Smooth muscle cell (in vitro differentiated cells): ENCODE data around the gene PLAGL1. TPM values are rescaled to one million over a fixed set of nuclear protein-coding genes. Genes with fewer than 3 reads are reported as not detected.

ENCODE experiments used
- DNase-seq: peaks from one replicate; lab custom pipeline; 2025; ENCODE audit not compliant: unreplicated experiment; lab: John Stamatoyannopoulos, UW
- H2AFZ ChIP-seq: fragments of 200-600 bp; sonication (generic); 2 replicates; pipeline ENCODE4 v1.6.0; 2016; ENCODE audit warnings: antibody characterized with exemption, low read depth, mild to moderate bottlenecking
- H3F3A ChIP-seq: fragments of 200-600 bp; sonication (generic); 2 replicates; pipeline ENCODE4 v1.6.0; 2017; ENCODE audit warnings: antibody characterized with exemption, low read depth
- H3K27ac ChIP-seq: fragments of 200-600 bp; sonication (generic); 2 replicates; pipeline ENCODE4 v1.5.1; 2016; ENCODE audit warnings: low read depth, mild to moderate bottlenecking
- H3K27me3 ChIP-seq: fragments of 200-600 bp; sonication (generic); 2 replicates; pipeline ENCODE4 v1.6.1; 2016; ENCODE audit warnings: low read depth, mild to moderate bottlenecking
- H3K36me3 ChIP-seq: fragments of 200-600 bp; sonication (generic); 2 replicates; pipeline ENCODE4 v1.5.1; 2016; ENCODE audit warnings: low read depth
- H3K4me1 ChIP-seq: fragments of 200-600 bp; sonication (generic); 2 replicates; pipeline ENCODE4 v1.5.1; 2016; ENCODE audit warnings: low read depth
- H3K4me2 ChIP-seq: fragments of 200-600 bp; sonication (generic); 2 replicates; pipeline ENCODE4 v1.6.0; 2016; ENCODE audit warnings: mild to moderate bottlenecking
- H3K4me3 ChIP-seq: fragments of 200-600 bp; sonication (generic); 2 replicates; pipeline ENCODE4 v1.5.1; 2016; ENCODE audit warnings: mild to moderate bottlenecking
- H3K79me2 ChIP-seq: fragments of 200-600 bp; sonication (generic); 2 replicates; pipeline ENCODE4 v1.6.0; 2016; ENCODE audit warnings: low read depth, mild to moderate bottlenecking
- H3K9ac ChIP-seq: fragments of 200-600 bp; sonication (generic); 2 replicates; pipeline ENCODE4 v1.6.0; 2016; ENCODE audit warnings: low read depth
- H3K9me3 ChIP-seq: fragments of 200-600 bp; sonication (generic); replicated peaks from 2 replicates; pipeline ENCODE4 v1.5.1; 2016; ENCODE audit warnings: low read depth
- H4K20me1 ChIP-seq: fragments of 200-600 bp; sonication (generic); 2 replicates; pipeline ENCODE4 v1.6.0; 2016; ENCODE audit warnings: low read depth
- WGBS: methylation state at CpG from one replicate; pipeline ENCODE4 v1.1.7; 2016; ENCODE audit warnings: low lambda C conversion rate; 5-methylcytosine and 5-hydroxymethylcytosine counted together
- polyA plus RNA-seq: library from polyadenylated mRNA; unstranded; fragments of >200 nt; fragmentation: Nextera tagmentation; extraction: Ambion mirVana; gene quantifications from 2 replicates; pipeline ENCODE4 v1.2.1, GENCODE V29; 2016
- total RNA-seq: library from RNA; depleted of rRNA; stranded (reverse); fragments of >200 nt; gene quantifications from 2 replicates; pipeline ENCODE4 v1.2.3, GENCODE V29; 2014
- TF ChIP-seq, protein P1 (sequence below): fragments of 200-600 bp; sonication (generic); IDR thresholded peaks from 2 replicates; pipeline ENCODE4 v1.5.1; 2017; ENCODE audit warnings: borderline replicate concordance, mild to moderate bottlenecking, antibody characterized with exemption; ENCODE audit not compliant: insufficient read depth, poor library complexity, severe bottlenecking

Gene PLAGL1
- total and polyA plus RNA-seq, 2 experiments from 2014 or later = 99.7 to 130 TPM

DNA sequence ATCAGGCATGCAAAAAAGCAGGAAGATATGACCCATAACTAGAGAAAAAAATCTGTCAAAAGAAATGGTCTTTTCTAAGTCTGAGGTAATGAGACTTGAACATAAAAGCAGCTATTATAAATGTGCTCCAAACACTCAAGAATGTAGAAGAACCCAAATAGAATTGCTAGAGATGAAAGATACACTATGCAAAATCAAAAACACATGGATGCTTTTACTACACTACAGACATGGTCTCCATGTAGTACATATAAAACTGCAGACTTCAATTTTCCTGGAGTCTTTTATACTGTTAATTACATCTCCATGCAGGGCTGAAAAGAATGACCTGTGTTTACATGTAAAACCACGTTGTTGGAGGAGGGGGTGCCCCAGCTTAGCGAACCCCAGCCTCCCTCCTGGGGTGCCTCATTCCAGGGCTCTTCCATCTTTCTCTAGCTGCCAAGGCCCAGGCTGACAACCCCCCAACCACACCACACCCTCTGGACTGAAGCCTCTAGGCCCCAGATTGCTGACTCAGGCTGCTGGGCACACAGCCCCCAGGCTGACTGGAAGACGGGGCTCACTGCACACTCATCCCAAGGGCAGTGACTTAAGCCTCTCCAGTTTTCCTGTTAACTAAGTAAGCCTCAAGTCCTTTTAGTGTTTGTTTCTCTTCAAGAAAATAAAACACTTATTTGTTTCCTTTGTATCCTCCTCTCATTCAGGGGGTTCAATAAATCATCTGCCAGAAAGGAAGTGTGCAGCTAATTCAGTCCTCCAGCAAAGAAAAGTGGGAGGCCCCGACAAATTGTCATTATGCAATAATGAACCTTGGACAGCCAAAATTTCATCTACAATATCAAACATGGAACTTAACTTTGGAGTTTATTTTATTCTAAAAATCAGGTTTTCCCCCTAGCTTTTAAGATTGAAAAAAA, 26.0 kb upstream of the PLAGL1 start:
- no peaks in the 10 kb centered on the region for H3K9me3 ChIP-seq
- H3K4me2 ChIP-seq = no peak overlapping the region
- no peak overlapping the region for H3K4me3 ChIP-seq
- no peaks in the 10 kb centered on the region for H3K27me3 ChIP-seq
- no peak overlapping the region for H3K27ac ChIP-seq
- H3K9ac ChIP-seq = no peak overlapping the region
- H4K20me1 ChIP-seq = no peaks in the 10 kb centered on the region
- H3K36me3 ChIP-seq = no peaks in the 10 kb centered on the region
- no peak overlapping the region for H2AFZ ChIP-seq
- H3K4me1 ChIP-seq = no peaks in the 10 kb centered on the region
- H3K79me2 ChIP-seq = no peaks in the 10 kb centered on the region
- 59% methylated on average over 4 of the region's 4 CpGs for WGBS
- TF ChIP-seq, protein P1, sequence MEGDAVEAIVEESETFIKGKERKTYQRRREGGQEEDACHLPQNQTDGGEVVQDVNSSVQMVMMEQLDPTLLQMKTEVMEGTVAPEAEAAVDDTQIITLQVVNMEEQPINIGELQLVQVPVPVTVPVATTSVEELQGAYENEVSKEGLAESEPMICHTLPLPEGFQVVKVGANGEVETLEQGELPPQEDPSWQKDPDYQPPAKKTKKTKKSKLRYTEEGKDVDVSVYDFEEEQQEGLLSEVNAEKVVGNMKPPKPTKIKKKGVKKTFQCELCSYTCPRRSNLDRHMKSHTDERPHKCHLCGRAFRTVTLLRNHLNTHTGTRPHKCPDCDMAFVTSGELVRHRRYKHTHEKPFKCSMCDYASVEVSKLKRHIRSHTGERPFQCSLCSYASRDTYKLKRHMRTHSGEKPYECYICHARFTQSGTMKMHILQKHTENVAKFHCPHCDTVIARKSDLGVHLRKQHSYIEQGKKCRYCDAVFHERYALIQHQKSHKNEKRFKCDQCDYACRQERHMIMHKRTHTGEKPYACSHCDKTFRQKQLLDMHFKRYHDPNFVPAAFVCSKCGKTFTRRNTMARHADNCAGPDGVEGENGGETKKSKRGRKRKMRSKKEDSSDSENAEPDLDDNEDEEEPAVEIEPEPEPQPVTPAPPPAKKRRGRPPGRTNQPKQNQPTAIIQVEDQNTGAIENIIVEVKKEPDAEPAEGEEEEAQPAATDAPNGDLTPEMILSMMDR = no peak
- no peaks in the 10 kb centered on the region for H3F3A ChIP-seq
- no peak for DNase-seq

DNA sequence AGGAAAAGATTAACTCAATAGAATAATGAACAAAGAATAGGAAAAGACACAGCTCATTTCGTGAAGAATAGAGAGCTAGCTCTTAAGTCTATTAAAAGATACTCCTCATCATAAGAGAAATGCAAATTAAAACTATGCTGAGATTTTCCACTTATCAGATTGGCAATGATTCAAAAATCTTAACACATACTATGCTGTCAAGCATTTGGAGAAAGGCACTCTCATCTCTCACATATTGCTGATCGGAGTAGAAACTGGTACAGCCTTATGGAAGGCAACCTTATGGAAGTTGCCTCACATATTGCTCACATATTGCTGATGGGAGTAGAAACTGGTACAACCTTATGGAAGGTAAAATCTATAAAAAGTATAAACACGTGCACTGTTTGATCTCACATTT, 21.4 kb upstream of the PLAGL1 start:
- 89% methylated on average over 3 of the region's 3 CpGs for WGBS
- TF ChIP-seq, protein P1 = no peak
- H3K9me3 ChIP-seq = no peaks in the 10 kb centered on the region
- no peaks in the 10 kb centered on the region for H3K79me2 ChIP-seq
- no peak overlapping the region for H3K9ac ChIP-seq
- H4K20me1 ChIP-seq = no peaks in the 10 kb centered on the region
- H2AFZ ChIP-seq = no peak overlapping the region
- H3K4me3 ChIP-seq = no peak overlapping the region
- no peak overlapping the region for H3K4me2 ChIP-seq
- peaks cover 15% of the 10 kb centered on the region for H3K27me3 ChIP-seq
- H3K36me3 ChIP-seq = no peaks in the 10 kb centered on the region
- H3F3A ChIP-seq = no peaks in the 10 kb centered on the region
- DNase-seq = no peak
- H3K4me1 ChIP-seq = no peaks in the 10 kb centered on the region
- H3K27ac ChIP-seq = no peak overlapping the region

DNA sequence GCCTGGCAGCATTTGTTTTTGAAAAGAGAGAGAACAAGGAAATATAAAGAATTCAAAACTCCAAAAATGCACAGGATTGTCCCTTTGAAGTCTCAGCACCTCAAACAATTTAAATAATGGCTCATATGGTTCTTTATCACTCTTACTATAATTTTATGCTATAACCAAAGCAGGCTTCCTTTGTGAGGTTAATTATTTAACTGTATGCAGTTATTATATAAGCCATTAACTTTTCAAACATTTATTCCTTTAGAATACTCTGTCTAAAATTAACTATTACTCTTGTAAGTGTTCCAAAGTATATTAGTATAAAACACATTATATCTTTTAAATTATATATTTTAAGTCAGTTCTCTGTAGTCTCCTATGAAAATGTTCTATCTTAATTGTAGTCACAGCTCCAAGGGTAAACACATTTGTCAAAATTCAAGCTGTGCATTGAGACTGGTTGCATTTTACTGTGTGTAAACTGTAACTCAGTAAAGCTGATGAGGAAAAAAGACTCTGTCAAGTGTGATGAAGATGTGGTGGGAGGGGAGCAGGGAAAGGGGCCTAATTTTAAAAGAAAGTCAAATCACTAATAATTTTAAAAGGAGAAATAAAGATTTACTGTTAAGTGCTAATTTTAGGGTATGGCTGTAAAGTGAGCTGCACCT, 20.0 kb upstream of the PLAGL1 start:
- Histone ChIP-seq H3K27ac (no peak overlapping the region), H3K79me2 (no peaks in the 10 kb centered on the region), H3K4me3 (no peak overlapping the region), H3K4me1 (no peaks in the 10 kb centered on the region), H3K9ac (no peak overlapping the region), H3K36me3 (no peaks in the 10 kb centered on the region), H4K20me1 (no peaks in the 10 kb centered on the region), H3K4me2 (no peak overlapping the region), H2AFZ (no peak overlapping the region), H3F3A (no peaks in the 10 kb centered on the region), H3K9me3 (no peaks in the 10 kb centered on the region), H3K27me3 (peaks cover 15% of the 10 kb centered on the region)
- TF ChIP-seq, protein P1 = no peak
- DNase-seq = no peak

DNA sequence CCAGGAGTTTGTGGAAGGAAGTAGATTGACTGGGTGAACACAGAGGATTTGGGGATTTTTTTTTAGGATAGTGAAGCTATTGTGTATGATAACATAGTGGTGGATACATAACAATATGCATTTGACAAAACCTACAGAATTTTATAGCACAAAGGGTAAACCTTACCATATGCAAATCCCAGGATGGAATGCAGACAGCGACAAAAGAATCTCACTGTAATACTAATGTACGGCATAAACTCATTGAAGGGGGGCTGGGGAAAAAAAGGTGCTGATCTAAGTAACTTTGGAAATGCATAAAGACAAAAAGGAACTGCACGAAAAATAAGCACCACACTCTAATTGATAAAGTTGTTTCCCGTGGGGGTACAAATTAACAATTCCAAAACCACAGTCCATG, 15.2 kb upstream of the PLAGL1 start:
- no peaks in the 10 kb centered on the region for H3K9me3 ChIP-seq
- no peaks in the 10 kb centered on the region for H3F3A ChIP-seq
- no peaks in the 10 kb centered on the region for H3K79me2 ChIP-seq
- no peak for DNase-seq
- H3K4me3 ChIP-seq = no peak overlapping the region
- H3K36me3 ChIP-seq = no peaks in the 10 kb centered on the region
- H4K20me1 ChIP-seq = no peaks in the 10 kb centered on the region
- H3K27me3 ChIP-seq = peaks cover 18% of the 10 kb centered on the region
- H3K4me1 ChIP-seq = no peaks in the 10 kb centered on the region
- WGBS = 76% methylated on average over 4 of the region's 4 CpGs
- no peak overlapping the region for H2AFZ ChIP-seq
- TF ChIP-seq, protein P1 = no peak
- no peak overlapping the region for H3K27ac ChIP-seq
- H3K9ac ChIP-seq = no peak overlapping the region
- H3K4me2 ChIP-seq = no peak overlapping the region
